Measurements from ENCODE around the gene SLX9. TPM values are rescaled to one million over a fixed set of nuclear protein-coding genes. Genes with fewer than 3 reads are reported as not detected.

SLX9 gene
- polyA plus RNA-seq, 1 donor (not counting 4 experiments of a cell fraction or from before 2014, with no cell fraction given), result 21.8 TPM

- H4K20me1 ChIP-seq (ENCODE audit: control insufficient read depth, extremely low read depth, insufficient read depth, low read length), result no peaks in the 10 kb centered on the region
- H3K4me1 ChIP-seq (ENCODE audit: control insufficient read depth, extremely low read depth, insufficient read depth, low read length), result peaks cover 28% of the 10 kb centered on the region
- peak; percentile 56 for DNase-seq (ENCODE audit: low read depth, low spot score)
- peak overlapping the region; percentile 36 for H3K27ac ChIP-seq (ENCODE audit: control insufficient read depth, insufficient read depth, low read length)
- H3K9me1 ChIP-seq (ENCODE audit: control insufficient read depth, extremely low read depth, insufficient read depth, low read length), result no peaks in the 10 kb centered on the region
- TF ChIP-seq CTCF (optimal IDR thresholded peaks at IDR 0.05 in 1 of 3, IDR thresholded peaks at IDR 0.05 in 1 of 3, conservative IDR thresholded peaks at IDR 0.05 in 1 of 3; ENCODE audit: extremely low read depth in 1 of 3, insufficient read depth in 2 of 3, low read length in 3 of 3), result no peak
- no peak for TF ChIP-seq EZH2 (IDR thresholded peaks at IDR 0.05; ENCODE audit: low read length)
- peak; percentile 94 for FAIRE-seq
- H3K79me2 ChIP-seq (ENCODE audit: control insufficient read depth, insufficient read depth, low read length), result no peaks in the 10 kb centered on the region
- no peak overlapping the region for H2AFZ ChIP-seq (ENCODE audit: control insufficient read depth, low read length)
- no peak overlapping the region for H3K4me3 ChIP-seq (ENCODE audit: control insufficient read depth in 2 of 3, extremely low read depth in 1 of 3, insufficient read depth in 2 of 3, low read depth in 1 of 3, low read length in 3 of 3)
- peaks cover 12% of the 10 kb centered on the region for H3K27me3 ChIP-seq (ENCODE audit: control insufficient read depth, extremely low read depth, insufficient read depth, low read length)
- no peaks in the 10 kb centered on the region for H3K36me3 ChIP-seq (ENCODE audit: control insufficient read depth in 2 of 2, extremely low read depth in 1 of 2, insufficient read depth in 2 of 2, low read length in 2 of 2)
- H3K4me2 ChIP-seq (ENCODE audit: control insufficient read depth, extremely low read depth, insufficient read depth, low read depth, low read length), result peak overlapping the region; percentile 44
- H3K9me3 ChIP-seq (ENCODE audit: control insufficient read depth, low read depth, low read length), result no peaks in the 10 kb centered on the region
- dilution Hi-C loops (cut with MboI; ENCODE audit: extremely low pct_ligation_motif_present, low sequenced_read_pairs), result no loop called here
- H3K9ac ChIP-seq (ENCODE audit: control insufficient read depth, extremely low read depth, insufficient read depth, low read length), result peak overlapping the region; percentile 19
Measured at GRCh38 chr21:44916965-44917364, 22.9 kb upstream of the SLX9 start.

GRCh38 chr21:44917446-44918106, 22.3 kb upstream of the SLX9 start:
- Histone ChIP-seq H3K27me3 (ENCODE audit: control insufficient read depth, extremely low read depth, insufficient read depth, low read length) (peaks cover 12% of the 10 kb centered on the region), H3K27ac (ENCODE audit: control insufficient read depth, insufficient read depth, low read length) (peak overlapping the region; percentile 27), H4K20me1 (ENCODE audit: control insufficient read depth, extremely low read depth, insufficient read depth, low read length) (no peaks in the 10 kb centered on the region), H3K36me3 (ENCODE audit: control insufficient read depth in 2 of 2, extremely low read depth in 1 of 2, insufficient read depth in 2 of 2, low read length in 2 of 2) (no peaks in the 10 kb centered on the region), H2AFZ (ENCODE audit: control insufficient read depth, low read length) (no peak overlapping the region), H3K9me1 (ENCODE audit: control insufficient read depth, extremely low read depth, insufficient read depth, low read length) (no peaks in the 10 kb centered on the region), H3K4me3 (ENCODE audit: control insufficient read depth in 2 of 3, extremely low read depth in 1 of 3, insufficient read depth in 2 of 3, low read depth in 1 of 3, low read length in 3 of 3) (no peak overlapping the region), H3K4me1 (ENCODE audit: control insufficient read depth, extremely low read depth, insufficient read depth, low read length) (peaks cover 23% of the 10 kb centered on the region), H3K4me2 (ENCODE audit: control insufficient read depth, extremely low read depth, insufficient read depth, low read depth, low read length) (peak overlapping the region; percentile 44), H3K79me2 (ENCODE audit: control insufficient read depth, insufficient read depth, low read length) (no peaks in the 10 kb centered on the region), H3K9ac (ENCODE audit: control insufficient read depth, extremely low read depth, insufficient read depth, low read length) (peak overlapping the region; percentile 19), H3K9me3 (ENCODE audit: control insufficient read depth, low read depth, low read length) (no peaks in the 10 kb centered on the region)
- DNase-seq (ENCODE audit: low read depth, low spot score), result no peak
- TF ChIP-seq EZH2 (IDR thresholded peaks at IDR 0.05; ENCODE audit: low read length), result no peak
- no peak for TF ChIP-seq CTCF (optimal IDR thresholded peaks at IDR 0.05 in 1 of 3, IDR thresholded peaks at IDR 0.05 in 1 of 3, conservative IDR thresholded peaks at IDR 0.05 in 1 of 3; ENCODE audit: extremely low read depth in 1 of 3, insufficient read depth in 2 of 3, low read length in 3 of 3)
- dilution Hi-C loops (cut with MboI; ENCODE audit: extremely low pct_ligation_motif_present, low sequenced_read_pairs), result no loop called here
- no peak for FAIRE-seq

Data from keratinocyte (primary cell).